HG03342 (cell line): Measurements from ENCODE around the gene PAX3.

ENCODE experiments used
- ATAC-seq: cut with Tn5 transposase; IDR thresholded peaks from one replicate; pipeline ENCODE4 v1.9.1; 2021; ENCODE audit warnings: mild to moderate bottlenecking, moderate library complexity; ENCODE audit not compliant: unreplicated experiment

Gene PAX3

DNA sequence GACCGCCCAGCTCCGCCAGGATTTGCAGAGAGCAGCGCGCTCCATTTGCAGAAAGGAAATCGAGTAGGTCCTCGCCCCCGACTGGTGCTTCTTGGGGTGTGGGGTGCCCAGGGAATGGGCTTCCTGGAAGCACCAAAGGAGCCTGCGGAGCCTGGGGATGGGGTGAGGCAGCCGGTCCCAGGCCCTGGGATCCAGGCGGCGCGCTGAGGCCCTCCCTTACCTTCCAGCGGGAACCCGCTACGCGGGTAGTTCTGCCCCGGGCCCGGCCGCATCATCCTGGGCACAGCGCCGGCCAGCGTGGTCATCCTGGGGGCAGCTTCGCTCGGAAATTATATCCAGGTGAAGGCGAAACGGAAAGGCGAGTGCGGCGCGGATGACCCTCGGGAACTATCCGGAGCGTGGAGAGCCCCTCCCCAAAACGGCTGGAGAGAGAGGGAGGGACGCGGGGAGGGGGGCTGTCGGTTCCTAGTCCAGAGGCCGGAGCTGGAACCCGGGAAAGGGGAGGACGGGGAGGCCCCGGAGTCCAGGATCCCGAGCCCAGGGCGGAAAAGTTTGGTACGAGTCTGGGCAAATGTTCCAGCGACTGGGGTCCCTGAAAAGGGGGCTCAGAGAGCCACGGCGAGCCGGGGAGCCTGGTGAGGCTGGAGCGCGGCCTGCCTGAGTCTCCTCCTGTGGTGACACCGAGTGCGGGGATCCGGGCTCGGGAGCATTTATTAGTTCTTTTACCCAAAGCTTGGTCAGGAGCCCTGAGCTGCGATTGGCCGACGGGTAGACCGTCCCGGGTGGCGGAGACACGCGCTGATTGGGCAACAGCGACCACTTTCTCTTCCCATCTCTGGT lies at the start of gene PAX3:
Gene PAX3, minus strand, starts transcription at position 688 of the 840 bp plus-strand sequence. Its CDS starts 383 bp downstream, at position 305.
- ATAC-seq = no peak

DNA sequence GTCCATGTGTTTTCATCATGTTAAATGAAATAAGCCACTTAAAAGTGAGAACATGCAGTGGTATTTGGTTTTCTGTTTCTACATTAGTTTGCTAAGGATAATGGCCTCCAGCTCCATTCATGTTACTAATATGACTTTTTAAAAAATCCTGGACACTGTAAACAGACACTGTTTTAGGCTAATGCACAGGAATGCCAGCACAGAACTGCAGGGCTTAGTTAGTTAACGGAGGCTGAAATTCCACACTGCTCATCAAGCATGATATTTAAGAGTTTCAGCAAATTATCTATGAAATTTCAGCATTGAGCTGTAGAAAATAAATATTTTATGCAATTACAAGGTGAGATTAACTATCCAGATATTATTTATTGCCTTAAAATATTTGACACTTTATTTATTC lies 42.5 kb upstream of the PAX3 start:
- no peak for ATAC-seq

DNA sequence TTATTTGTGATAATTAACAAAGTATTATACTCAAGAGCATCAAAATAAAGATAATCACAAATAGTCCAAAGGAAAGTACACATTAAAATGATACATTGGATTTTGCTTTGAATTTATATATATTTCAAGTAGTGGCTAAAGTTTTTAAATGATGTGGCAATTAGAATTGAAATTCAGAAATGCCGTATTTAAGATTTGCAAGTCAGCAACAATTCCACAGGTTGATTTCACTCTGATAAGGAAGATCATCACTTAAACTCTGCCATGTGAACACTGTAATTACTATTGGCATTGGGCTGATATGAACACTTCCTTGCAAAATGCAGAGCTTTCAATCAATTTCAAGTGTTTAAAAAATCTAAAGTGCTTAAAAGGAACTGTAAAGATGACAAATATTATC lies 39.6 kb upstream of the PAX3 start:
- ATAC-seq = no peak

DNA sequence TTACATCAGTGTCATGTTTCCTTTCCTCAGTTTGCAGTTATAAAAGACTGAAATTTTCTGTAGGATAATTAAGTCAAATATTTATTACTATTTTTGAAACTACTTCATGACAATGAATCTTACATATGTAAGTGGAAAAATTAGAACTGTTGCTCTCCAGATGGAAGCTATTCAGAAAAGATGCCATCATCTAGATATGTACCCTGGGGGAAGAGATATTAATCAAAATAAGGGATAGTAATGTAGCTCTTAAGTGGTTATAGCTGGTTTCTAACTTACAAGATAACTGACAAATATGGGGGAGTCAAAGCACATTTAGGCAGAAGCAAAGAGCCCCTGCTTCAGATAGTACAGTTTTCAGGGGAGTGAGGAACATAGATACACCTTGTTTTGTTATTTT lies 38.1 kb upstream of the PAX3 start:
- ATAC-seq = no peak

DNA sequence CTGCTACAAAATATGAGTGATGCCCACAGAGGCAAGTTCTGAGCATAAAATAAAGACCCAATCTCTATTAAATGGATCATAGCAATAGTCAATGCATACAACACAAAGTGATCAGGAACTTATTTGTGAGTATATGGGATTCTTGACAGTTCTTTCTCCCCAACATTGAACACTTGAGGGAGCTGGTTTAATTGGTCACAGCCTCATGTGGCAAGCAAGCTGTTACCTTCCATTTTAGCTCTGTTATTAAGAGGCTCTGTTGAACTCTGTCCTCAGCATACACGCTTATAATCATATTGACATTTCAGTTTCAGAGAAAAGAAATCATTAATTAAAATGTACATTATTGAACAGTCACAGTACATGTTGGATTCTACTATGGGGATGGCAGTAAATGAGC lies 37.6 kb upstream of the PAX3 start:
- ATAC-seq = no peak

DNA sequence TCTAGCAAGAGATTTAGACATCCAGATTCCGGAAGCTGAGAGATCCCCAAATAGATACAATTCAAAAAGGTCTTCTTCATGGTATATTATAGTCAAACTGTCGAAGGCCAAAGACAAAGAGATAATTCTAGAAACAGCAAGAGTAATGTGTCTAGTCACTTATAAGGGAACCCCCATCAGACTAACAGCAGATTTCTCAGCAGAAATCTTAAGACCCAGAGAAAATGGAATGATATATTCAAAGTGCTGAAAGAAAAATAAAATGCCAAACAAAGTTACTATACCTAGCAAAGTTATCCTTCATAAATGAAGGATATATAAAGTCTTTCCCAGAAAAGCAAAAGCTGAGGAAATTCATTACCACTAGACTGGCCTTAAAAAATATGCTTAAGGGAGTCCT lies 36.1 kb upstream of the PAX3 start:
- no peak for ATAC-seq

GRCh38 chr2:222333397-222333796 lies 34.6 kb upstream of the PAX3 start:
- ATAC-seq = no peak

GRCh38 chr2:222332116-222332515 lies 33.3 kb upstream of the PAX3 start:
- ATAC-seq = no peak

DNA sequence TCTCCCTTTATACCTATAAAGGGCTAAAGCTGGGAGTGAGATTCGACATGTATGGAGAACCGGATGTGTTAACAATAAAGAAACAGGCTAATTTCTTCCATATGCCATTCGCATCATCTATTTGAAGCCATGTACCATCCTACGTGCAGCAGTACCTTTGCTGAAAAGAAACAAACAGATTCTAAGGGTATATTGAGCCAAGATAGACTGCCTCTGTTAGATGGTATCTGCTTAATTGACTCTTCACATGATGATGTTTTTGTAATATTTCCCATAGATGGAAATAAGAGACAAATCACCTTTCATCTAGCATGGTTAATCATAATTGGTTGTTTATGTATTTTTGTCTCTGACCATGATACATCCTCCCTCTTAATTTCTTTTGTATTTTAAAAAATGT lies 32.1 kb upstream of the PAX3 start:
- no peak for ATAC-seq

DNA sequence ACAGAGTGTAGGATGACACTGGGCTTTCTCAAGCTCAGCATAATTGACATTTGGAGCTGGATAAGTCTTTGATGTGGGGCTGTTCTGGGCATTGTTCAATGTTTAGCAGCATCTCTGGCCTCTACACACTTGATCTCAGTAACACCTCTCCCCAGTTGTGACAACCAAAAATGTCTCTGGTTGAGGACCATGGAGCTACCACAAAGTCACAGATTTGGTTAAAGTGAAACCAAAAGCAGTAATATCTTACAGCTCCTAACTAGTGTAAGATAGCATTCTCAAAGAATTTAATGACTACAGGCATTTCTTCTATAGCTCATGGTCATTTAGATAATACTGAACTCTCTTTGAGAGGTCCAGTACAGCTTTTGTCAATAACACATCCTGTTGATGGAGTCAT lies 23.4 kb upstream of the PAX3 start:
- peak; percentile 23 for ATAC-seq

GRCh38 chr2:222320436-222321395 lies 21.9 kb upstream of the PAX3 start:
- no peak for ATAC-seq

DNA sequence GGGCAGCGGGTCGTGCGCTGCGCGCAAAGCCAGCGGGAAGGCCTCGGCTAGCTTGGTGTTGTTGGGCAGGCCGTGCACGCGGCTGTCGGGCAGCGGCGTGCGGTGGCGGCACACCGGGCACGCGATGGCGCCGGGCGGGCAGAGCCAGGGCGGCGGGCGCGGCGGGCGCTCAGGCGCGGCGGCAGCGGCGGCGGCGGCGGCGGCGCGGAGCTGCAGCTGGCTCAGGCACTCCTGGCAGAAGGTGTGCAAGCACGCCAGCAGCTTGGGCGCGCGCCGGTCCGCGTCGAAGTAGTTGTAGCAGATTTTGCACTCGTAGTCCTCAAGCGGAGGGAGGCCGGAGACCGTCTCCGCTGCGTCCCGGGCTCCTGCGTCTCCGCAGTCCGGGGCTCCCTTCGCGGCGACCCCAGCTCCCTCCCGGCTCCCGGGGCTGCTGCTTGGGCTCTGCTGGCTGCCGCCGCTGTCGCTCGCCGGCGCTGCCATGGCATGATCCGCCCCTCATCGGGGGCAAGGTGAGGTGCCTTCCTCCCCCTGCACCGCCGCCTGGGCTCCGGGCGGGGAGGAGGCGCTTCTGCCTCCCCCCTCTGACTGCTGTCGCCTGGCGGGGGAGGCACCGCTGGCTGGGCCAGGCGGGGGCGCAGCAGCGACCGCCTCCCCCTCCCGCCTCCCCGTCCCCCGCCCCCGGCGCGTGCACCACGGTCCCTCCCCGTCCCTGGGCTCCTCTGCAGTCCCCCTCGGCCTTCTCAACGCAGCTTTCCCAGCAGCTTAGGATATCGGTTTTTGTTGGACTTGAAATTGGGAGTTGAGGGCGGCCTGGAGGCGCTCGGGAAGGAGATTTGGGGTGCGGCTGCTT lies 21.0 kb upstream of the PAX3 start:
- ATAC-seq = peak; percentile 37

DNA sequence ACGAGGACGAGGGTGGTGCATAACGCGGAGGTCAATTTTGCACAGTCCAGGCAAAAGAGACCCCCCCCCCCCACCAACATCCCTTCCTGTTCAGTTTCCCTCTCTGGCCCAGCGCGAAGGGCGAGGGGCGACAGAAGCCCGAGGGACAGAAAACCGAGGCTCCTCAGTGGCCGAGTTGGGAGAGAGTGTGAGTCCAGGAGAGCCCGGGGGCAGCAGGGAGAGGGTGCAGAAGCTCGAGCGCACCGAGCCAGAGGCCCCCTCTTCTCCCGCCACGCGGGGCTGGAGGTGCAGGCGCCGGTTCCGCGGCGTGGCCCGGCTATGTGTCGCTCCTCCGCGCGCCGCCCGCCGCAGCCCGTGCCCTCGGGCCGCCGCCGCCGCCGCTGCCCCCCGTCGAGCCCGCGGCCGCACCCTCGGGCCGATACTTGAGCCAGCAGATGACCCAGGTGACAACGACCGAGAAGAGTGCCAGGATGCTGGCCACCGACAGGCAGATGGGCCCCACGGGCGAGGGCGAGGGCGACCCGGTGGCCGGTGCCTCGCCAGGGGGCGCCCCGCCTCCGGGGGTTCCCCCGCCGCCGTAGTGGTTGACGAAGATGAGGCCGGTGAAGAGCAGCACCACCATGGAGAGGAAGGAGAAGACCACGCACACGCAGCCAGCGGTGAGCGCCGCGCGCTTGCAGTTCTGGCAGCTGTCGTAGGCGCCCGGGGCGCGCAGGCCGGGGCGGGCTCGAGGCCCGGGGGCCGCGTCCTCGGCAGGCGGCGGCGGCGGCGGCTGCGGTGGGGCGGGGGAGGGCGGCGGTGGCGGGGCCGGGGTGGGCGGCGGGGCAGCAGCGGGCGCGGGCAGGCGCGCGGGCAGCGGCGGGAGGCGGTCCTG lies 20.2 kb upstream of the PAX3 start:
- ATAC-seq = peak; percentile 42

DNA sequence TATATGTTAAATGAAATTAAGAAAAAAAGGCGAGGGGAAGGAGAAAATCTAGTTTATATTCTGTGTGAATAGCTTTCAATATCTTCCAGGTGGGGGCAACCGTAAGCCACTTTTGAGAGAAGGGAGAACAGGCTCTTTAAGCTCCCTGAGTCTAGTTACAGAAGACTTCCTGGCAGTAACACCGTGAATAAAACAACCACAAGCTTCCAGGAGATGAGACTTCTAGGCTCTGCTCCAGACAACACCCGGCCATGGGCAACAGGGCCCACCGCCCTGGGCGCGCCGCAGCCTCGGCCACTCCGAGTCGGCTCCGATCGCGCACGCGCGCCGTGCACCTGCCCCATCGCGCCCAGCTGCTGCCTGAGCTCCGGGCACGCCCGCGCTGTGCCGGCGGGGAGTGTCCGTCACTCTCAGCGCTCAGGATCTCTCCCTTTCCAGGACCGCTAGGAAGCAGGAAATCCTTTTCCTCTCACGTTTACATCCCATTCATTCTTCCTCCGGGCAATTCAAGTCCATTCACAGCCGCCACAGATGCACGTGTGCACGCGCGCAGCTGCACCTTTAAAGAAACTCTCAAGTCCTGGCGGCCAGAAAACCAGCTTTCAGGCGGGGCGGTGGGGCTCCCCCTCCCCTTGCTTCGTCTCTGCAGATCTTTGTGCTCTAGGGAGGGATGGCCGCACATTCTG lies 19.4 kb upstream of the PAX3 start:
- ATAC-seq = peak; percentile 53

DNA sequence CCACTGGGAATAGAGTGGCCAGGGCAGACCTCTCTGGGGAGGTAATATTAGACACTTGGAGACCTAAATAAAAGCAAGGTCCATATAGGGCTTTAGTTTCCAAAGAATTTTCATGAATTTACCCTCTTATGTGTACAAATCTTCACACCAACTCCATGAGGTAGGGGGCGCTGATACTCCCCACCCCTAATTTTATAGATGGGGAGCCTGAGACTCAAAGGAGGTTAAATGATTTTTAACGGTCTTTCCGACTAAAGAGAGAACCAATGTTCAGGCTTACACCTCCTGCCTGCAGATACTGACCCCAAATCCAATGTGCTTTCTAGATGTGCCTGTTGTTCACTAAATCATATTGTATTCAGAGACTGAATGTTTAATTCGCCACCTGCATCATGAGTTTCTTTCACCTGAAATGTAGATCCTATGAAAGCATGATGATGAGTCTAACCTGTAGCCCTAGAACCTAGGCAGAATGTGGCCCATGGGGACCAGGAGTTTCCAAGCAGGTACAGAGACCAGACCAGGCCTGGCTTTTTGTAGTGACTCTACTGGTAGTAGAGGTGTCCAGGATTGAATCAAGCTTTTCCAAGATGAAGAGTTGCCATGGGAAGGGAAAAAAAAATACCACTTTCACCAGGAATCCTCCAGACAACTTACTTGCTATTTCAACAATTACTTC lies 16.8 kb upstream of the PAX3 start:
- ATAC-seq = no peak

- no peak for ATAC-seq
Measured at GRCh38 chr2:222313816-222314215, 15.0 kb upstream of the PAX3 start.

DNA sequence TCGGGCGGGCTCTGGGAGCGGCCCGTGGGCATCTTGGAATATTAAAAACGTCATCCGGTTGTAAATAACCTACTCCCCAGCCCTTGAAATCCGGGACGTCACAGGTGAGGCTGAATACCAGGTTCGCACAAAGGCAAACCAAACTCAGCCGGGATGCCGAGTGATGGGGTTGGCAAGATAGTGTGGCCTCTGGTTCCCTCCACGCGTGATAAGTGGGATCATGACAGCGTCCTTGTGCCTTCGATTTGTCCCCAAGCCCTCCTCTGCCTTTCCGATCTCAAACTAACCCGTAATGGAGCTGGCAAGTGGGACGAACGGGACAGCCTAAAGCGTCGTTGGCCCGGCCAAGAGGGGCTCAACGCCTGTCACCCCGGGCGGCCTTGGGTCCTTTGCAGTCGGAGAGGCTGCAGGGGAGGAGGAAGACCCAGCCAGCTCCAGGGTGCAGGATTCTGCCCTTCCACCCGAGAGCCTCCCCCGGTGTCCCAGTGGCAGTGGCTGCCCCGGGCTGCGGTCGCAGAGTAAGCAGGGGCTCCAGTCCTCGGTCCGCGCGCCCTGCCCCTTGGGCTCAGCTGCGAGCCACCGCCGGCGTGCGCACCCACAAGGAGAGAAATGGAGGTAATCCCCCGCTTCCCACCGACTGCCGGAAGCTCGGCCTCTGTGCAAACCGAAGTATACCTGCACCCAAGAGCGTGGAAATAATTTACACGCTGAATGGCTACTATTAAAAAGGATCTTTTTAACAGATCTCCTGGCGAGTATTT lies 13.4 kb upstream of the PAX3 start:
- ATAC-seq = no peak

DNA sequence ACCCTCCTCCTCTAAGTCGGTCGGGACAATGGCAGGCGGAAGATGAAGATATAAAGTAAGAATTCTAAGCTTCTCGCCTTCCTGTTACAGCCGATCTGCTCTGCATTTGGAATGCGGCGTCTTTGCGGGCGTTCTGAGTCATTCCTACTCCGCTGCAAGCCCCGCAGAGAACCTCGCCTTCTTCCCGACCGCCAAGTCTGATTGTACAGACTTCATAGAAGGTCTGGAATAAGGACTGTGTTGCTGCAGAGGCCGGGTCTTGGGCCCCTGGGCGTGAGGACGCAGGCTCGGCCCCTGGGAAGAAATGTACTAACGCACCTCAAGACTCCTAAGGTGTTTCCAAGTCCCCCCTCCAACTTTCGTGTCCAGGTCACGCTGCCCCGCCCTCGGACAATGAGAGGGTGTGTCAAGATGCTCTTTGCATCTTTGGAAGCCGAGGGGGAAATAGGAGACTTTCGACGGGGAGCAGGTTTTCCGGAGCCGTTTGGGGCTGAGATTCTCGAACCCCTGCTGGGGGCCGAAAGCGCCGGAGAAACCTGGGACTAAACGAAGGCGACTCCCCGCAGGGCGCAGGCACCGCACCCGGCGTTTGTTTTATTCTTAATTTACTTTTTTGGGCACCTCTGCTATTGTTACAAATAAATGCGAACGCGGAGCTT lies 12.7 kb upstream of the PAX3 start:
- ATAC-seq = no peak
